BJ (cell line): Measurements from ENCODE around the gene WBP1. TPM values are rescaled to one million over a fixed set of nuclear protein-coding genes. Genes with fewer than 3 reads are reported as not detected.

Experiments
- CTCF ChIA-PET: fragments of 350-600 bp; formaldehyde crosslinking; extraction: SDS; loops from one replicate; lab custom pipeline; 2021; ENCODE audit warnings: antibody characterized with exemption, inconsistent platforms; lab: Yijun Ruan, JAX
- POLR2A ChIA-PET: fragments of 300-600 bp; sonication (Branson Sonifier 250); formaldehyde crosslinking; extraction: SDS; loops from one replicate; lab custom pipeline; 2021; ENCODE audit warnings: antibody characterized with exemption; lab: Charles Lee
- DNase-seq: peaks from one replicate; pipeline ENCODE4 v3.0.0-alpha.2; 2011; ENCODE audit warnings: low read depth
- H3K27me3 ChIP-seq: 2 replicates; pipeline ENCODE4 v1.6.0; 2011; ENCODE audit warnings: low read length; ENCODE audit not compliant: control insufficient read depth, insufficient read depth
- H3K36me3 ChIP-seq: 2 replicates; pipeline ENCODE4 v1.5.1; 2011; ENCODE audit warnings: low read length; ENCODE audit not compliant: control insufficient read depth, insufficient read depth
- H3K4me3 ChIP-seq: 2 replicates; pipeline ENCODE4 v1.5.1; 2011; ENCODE audit warnings: low read depth, mild to moderate bottlenecking, control low read depth, low read length
- CTCF ChIP-seq: IDR thresholded peaks from 2 replicates; pipeline ENCODE4 v1.5.1; 2011; ENCODE audit warnings: low read depth, mild to moderate bottlenecking, control low read depth, inconsistent platforms, low read length, moderate library complexity; ENCODE audit not compliant: insufficient read depth
- polyA plus RNA-seq: library from polyadenylated mRNA; depleted of rRNA; stranded (reverse); fragments of >200 nt; gene quantifications from 2 replicates; pipeline ENCODE4 v1.2.3, GENCODE V29; 2011

The WBP1 gene
- polyA plus RNA-seq, 1 experiment, result 92.0 TPM

GRCh38 chr2:74444498-74445318 lies 13.5 kb upstream of the WBP1 start:
- Histone ChIP-seq H3K27me3 (peaks cover 10% of the 10 kb centered on the region), H3K4me3 (no peak overlapping the region), H3K36me3 (no peaks in the 10 kb centered on the region)
- ChIA-PET POLR2A (no interaction called here), CTCF (interaction anchor here (1.4 kb wide), 1 partner anchor 53 kb away, joined by 4 read pairs; no protein-coding TSS in a partner anchor)
- TF ChIP-seq CTCF, result no peak
- no peak for DNase-seq

GRCh38 chr2:74447230-74447999 lies 10.8 kb upstream of the WBP1 start:
- ChIA-PET CTCF (interaction anchor here (1.5 kb wide), 1 partner anchor 36 kb away, joined by 3 read pairs; the partner anchor contains the start of genes CCDC142 and TTC31), POLR2A (no interaction called here)
- H3K4me3 ChIP-seq, result no peak overlapping the region
- H3K36me3 ChIP-seq, result no peaks in the 10 kb centered on the region
- TF ChIP-seq CTCF, result no peak
- H3K27me3 ChIP-seq, result peaks cover 4% of the 10 kb centered on the region
- no peak for DNase-seq

GRCh38 chr2:74448771-74449170 lies 9.5 kb upstream of the WBP1 start:
- Histone ChIP-seq H3K4me3 (no peak overlapping the region), H3K36me3 (no peaks in the 10 kb centered on the region), H3K27me3 (peaks cover 4% of the 10 kb centered on the region)
- POLR2A ChIA-PET, result no interaction called here
- DNase-seq, result no peak
- TF ChIP-seq CTCF, result no peak
- CTCF ChIA-PET, result no interaction called here

GRCh38 chr2:74450570-74451190 lies 7.6 kb upstream of the WBP1 start:
- Histone ChIP-seq H3K27me3 (no peaks in the 10 kb centered on the region), H3K36me3 (no peaks in the 10 kb centered on the region), H3K4me3 (no peak overlapping the region)
- no peak for DNase-seq
- ChIA-PET CTCF (no interaction called here), POLR2A (no interaction called here)
- TF ChIP-seq CTCF, result no peak
